Lower lobe of right lung (tissue), 2 donors: ENCODE results near the gene CYP39A1. TPM values are rescaled to one million over a fixed set of nuclear protein-coding genes. Genes with fewer than 3 reads are reported as not detected.
A peak's percentile ranks its signal among the peaks of the same experiment; 100 is the strongest.

ENCODE experiments used
- ATAC-seq, 2 donors: fragments of 200-7000 bp; cut with Tn5 transposase; one replicate each; pipeline ENCODE4 v1.9.1; 2020 to 2022; ENCODE audit warnings: mild to moderate bottlenecking in 2 of 2, moderate library complexity in 2 of 2
- DNase-seq: peaks from one replicate; pipeline ENCODE4 v3.0.0-alpha.2; 2020
- H3K27ac ChIP-seq: fragments of 200-600 bp; one replicate; pipeline ENCODE4 v1.8.0; 2022
- H3K27me3 ChIP-seq: fragments of 200-600 bp; one replicate; pipeline ENCODE4 v1.8.0; 2022; ENCODE audit warnings: low read depth
- H3K36me3 ChIP-seq: fragments of 200-600 bp; one replicate; pipeline ENCODE4 v1.8.0; 2022; ENCODE audit warnings: mild to moderate bottlenecking
- H3K4me1 ChIP-seq: fragments of 200-600 bp; one replicate; pipeline ENCODE4 v1.8.0; 2022
- H3K4me3 ChIP-seq: fragments of 200-600 bp; one replicate; pipeline ENCODE4 v1.8.0; 2022; ENCODE audit warnings: mild to moderate bottlenecking
- H3K9me3 ChIP-seq: fragments of 200-600 bp; one replicate; pipeline ENCODE4 v1.8.0; 2022
- CTCF ChIP-seq: fragments of 200-600 bp; IDR thresholded peaks from one replicate; pipeline ENCODE4 v1.8.0; 2022; ENCODE audit warnings: antibody characterized with exemption, mild to moderate bottlenecking
- intact Hi-C: fragments of 100-400 bp; cut with DNase I; formaldehyde crosslinking; loops from one replicate; pipeline ENCODE4 v1.11.0; 2022
- total RNA-seq: library from RNA; stranded (reverse); fragmentation: NEBNext Ultra II Directional; extraction: Animal tissue kit (Norgen Biotek cat#: 25700); gene quantifications from one replicate; pipeline ENCODE4 v1.2.1, GENCODE V29; 2021
- donor health status: DM: no; HTN: yes; CAD: no; lungs with severe emphysema.

The CYP39A1 gene
- total RNA-seq, 1 donor from 2014 or later, result 5.4 TPM

- DNase-seq (no peak), ATAC-seq (no peak)
- TF ChIP-seq CTCF, result no peak
- Histone ChIP-seq H3K27ac (peak overlapping the region; percentile 5), H3K9me3 (no peaks in the 10 kb centered on the region), H3K36me3 (no peaks in the 10 kb centered on the region), H3K4me1 (no peaks in the 10 kb centered on the region), H3K4me3 (no peak overlapping the region), H3K27me3 (no peaks in the 10 kb centered on the region)
- intact Hi-C loops, result no loop called here
Measured at GRCh38 chr6:46502486-46503119, 150.0 kb downstream of the CYP39A1 start.

GRCh38 chr6:46501136-46502089 lies 151.2 kb downstream of the CYP39A1 start:
- TF ChIP-seq CTCF, result no peak
- Histone ChIP-seq H3K36me3 (no peaks in the 10 kb centered on the region), H3K9me3 (no peaks in the 10 kb centered on the region), H3K4me3 (no peak overlapping the region), H3K27me3 (no peaks in the 10 kb centered on the region), H3K4me1 (no peaks in the 10 kb centered on the region), H3K27ac (no peak overlapping the region)
- DNase-seq, result no peak
- intact Hi-C loops, result no loop called here
- ATAC-seq, result no peak

DNA sequence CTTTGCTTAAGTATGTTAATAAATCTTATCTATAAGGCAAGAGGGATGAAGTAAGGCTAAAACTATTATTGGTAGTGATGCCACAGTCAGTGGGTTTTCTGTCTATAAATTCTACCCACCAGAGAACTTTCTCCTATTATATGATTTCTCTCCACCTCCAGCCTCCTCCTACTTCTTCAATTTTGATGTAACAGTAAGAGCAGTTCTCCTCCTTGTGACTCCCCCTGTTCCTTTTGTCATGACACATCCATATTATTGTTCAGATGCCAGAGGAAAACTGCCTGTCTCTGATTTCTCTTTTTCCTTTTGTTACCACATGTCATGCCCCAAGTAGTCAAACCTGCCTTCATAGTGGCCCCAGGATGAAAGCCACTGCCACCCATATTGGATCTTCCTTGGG lies 152.2 kb downstream of the CYP39A1 start:
- Histone ChIP-seq H3K27me3 (no peaks in the 10 kb centered on the region), H3K36me3 (no peaks in the 10 kb centered on the region), H3K9me3 (no peaks in the 10 kb centered on the region), H3K4me3 (no peak overlapping the region), H3K27ac (no peak overlapping the region), H3K4me1 (no peaks in the 10 kb centered on the region)
- DNase-seq (no peak), ATAC-seq (no peak)
- intact Hi-C loops, result no loop called here
- TF ChIP-seq CTCF, result no peak

Other genes starting within 250 kb of the CYP39A1 start
- gene RCAN2, start 161.4 kb downstream of the CYP39A1 start, total RNA-seq, result 9.0 TPM
- 19.1 TPM for gene SLC25A27, start 157 bp upstream of the CYP39A1 start, total RNA-seq
- gene TDRD6, start 35.1 kb upstream of the CYP39A1 start, total RNA-seq, result 0.47 TPM
- 20.0 TPM for gene PLA2G7, start 82.6 kb upstream of the CYP39A1 start, total RNA-seq
- gene ANKRD66, start 94.1 kb upstream of the CYP39A1 start, total RNA-seq, result 4.0 TPM
- 0.41 TPM for gene MEP1A, start 140.6 kb upstream of the CYP39A1 start, total RNA-seq